Left kidney (tissue), 2 donors: ENCODE data around the gene NCKAP5. TPM values are rescaled to one million over a fixed set of nuclear protein-coding genes. Genes with fewer than 3 reads are reported as not detected.

ENCODE experiments used
- DNase-seq: peaks from one replicate; pipeline ENCODE4 v3.0.0-alpha.2; 2013
- polyA plus RNA-seq: library from polyadenylated mRNA; unstranded; fragments of 120-200 nt; gene quantifications from one replicate; pipeline ENCODE4 v1.2.1, GENCODE V29; 2013; ENCODE audit not compliant: insufficient read length

Gene NCKAP5
- polyA plus RNA-seq, 1 donor: 10.1 TPM

GRCh38 chr2:133204421-133204820, 363.8 kb downstream of the NCKAP5 start:
- DNase-seq: no peak

- no peak for DNase-seq
These were observed 367.4 kb downstream of the NCKAP5 start for GRCh38 chr2:133200684-133201421.

GRCh38 chr2:133198678-133199077, 369.6 kb downstream of the NCKAP5 start:
- DNase-seq: no peak

GRCh38 chr2:133197156-133197555, 371.1 kb downstream of the NCKAP5 start:
- no peak for DNase-seq

- no peak for DNase-seq
These were observed 373.4 kb downstream of the NCKAP5 start for GRCh38 chr2:133194777-133195335.

- DNase-seq: no peak
These were observed 374.0 kb downstream of the NCKAP5 start for GRCh38 chr2:133194362-133194655.

GRCh38 chr2:133193544-133194361, 374.5 kb downstream of the NCKAP5 start:
- no peak for DNase-seq

GRCh38 chr2:133192028-133192427, 376.2 kb downstream of the NCKAP5 start:
- DNase-seq: no peak

- DNase-seq: no peak
These were observed 391.1 kb downstream of the NCKAP5 start for GRCh38 chr2:133177196-133177595.

GRCh38 chr2:133175926-133176325, 392.3 kb downstream of the NCKAP5 start:
- DNase-seq: no peak

- DNase-seq: no peak
These were observed 395.0 kb downstream of the NCKAP5 start for GRCh38 chr2:133173224-133173623.

GRCh38 chr2:133171393-133172004, 396.8 kb downstream of the NCKAP5 start:
- DNase-seq: peak; percentile 81

- DNase-seq: no peak
These were observed 398.9 kb downstream of the NCKAP5 start for GRCh38 chr2:133169274-133169912.

GRCh38 chr2:133167990-133168389, 400.3 kb downstream of the NCKAP5 start:
- no peak for DNase-seq

- DNase-seq: no peak
These were observed 401.0 kb downstream of the NCKAP5 start for GRCh38 chr2:133167223-133167622.

GRCh38 chr2:133166031-133166430, 402.2 kb downstream of the NCKAP5 start:
- no peak for DNase-seq

- DNase-seq: no peak
These were observed 405.2 kb downstream of the NCKAP5 start for GRCh38 chr2:133163111-133163510.

- no peak for DNase-seq
These were observed 409.8 kb downstream of the NCKAP5 start for GRCh38 chr2:133158442-133158841.

GRCh38 chr2:133158024-133158423, 410.2 kb downstream of the NCKAP5 start:
- no peak for DNase-seq

GRCh38 chr2:133157141-133157540, 411.1 kb downstream of the NCKAP5 start:
- DNase-seq: no peak

GRCh38 chr2:133152801-133153200, 415.5 kb downstream of the NCKAP5 start:
- DNase-seq: no peak

GRCh38 chr2:133148187-133148586, 420.1 kb downstream of the NCKAP5 start:
- DNase-seq: no peak
